HepG2 (cell line): ENCODE measurements around the gene ADAMTS2.

Experiments
- EHMT2 ChIP-seq: fragments of 200-600 bp; sonication (generic); IDR thresholded peaks from 2 replicates; pipeline ENCODE4 v1.7.0; 2017; ENCODE audit warnings: antibody characterized with exemption, low read depth, low read length, borderline replicate concordance
- EP300 ChIP-seq, 3 experiments: sonication (generic) in 1 of 3; formaldehyde crosslinking in 1 of 3; IDR thresholded peaks; 2 replicates each; pipeline versions ENCODE4 v1.5.1 to v1.6.1; 2011 to 2020; ENCODE audit warnings: low read depth in 2 of 3, low read length in 2 of 3, borderline replicate concordance in 1 of 3, improper control_type of control experiment in 1 of 3, mild to moderate bottlenecking in 1 of 3, missing genetic modification reagents in 1 of 3, moderate library complexity in 1 of 3
- HDAC1 ChIP-seq: sonication (generic); formaldehyde crosslinking; IDR thresholded peaks from 2 replicates; pipeline ENCODE4 v1.5.1; 2020; ENCODE audit warnings: mild to moderate bottlenecking, missing genetic modification reagents
- HDAC6 ChIP-seq: fragments of 200-600 bp; sonication (generic); IDR thresholded peaks from 2 replicates; pipeline ENCODE4 v1.7.0; 2017; ENCODE audit warnings: mild to moderate bottlenecking, antibody characterized with exemption, low read length, low read depth
- JUND ChIP-seq: sonication (generic); formaldehyde crosslinking; IDR thresholded peaks from 2 replicates; pipeline ENCODE4 v1.8.0; 2022; ENCODE audit warnings: mild to moderate bottlenecking, missing genetic modification reagents
- KLF6 ChIP-seq: IDR thresholded peaks from 2 replicates; pipeline ENCODE4 v1.8.0; 2016; ENCODE audit warnings: missing biosample characterization, missing genetic modification reagents
- POLR2A ChIP-seq, 2 experiments: IDR thresholded peaks; 2 replicates each; pipeline ENCODE4 v1.6.1; 2011; ENCODE audit warnings: low read depth in 2 of 2, low read length in 2 of 2, mild to moderate bottlenecking in 1 of 2, moderate library complexity in 1 of 2; ENCODE audit not compliant: insufficient read depth in 1 of 2
- ZBTB21 ChIP-seq: sonication (generic); formaldehyde crosslinking; IDR thresholded peaks from 2 replicates; pipeline ENCODE4 v1.4.0; 2020; ENCODE audit warnings: missing genetic modification reagents
- ZC3H4 ChIP-seq: sonication (generic); formaldehyde crosslinking; IDR thresholded peaks from 2 replicates; pipeline ENCODE4 v1.4.0; 2020; ENCODE audit warnings: missing genetic modification reagents, borderline replicate concordance
- ZNF24 ChIP-seq: fragments of 450-650 bp; IDR thresholded peaks from 2 replicates; pipeline ENCODE4 v1.6.1; 2017; ENCODE audit warnings: antibody characterized with exemption, mild to moderate bottlenecking
- TF ChIP-seq, protein P1 (sequence below): sonication (generic); formaldehyde crosslinking; IDR thresholded peaks from 2 replicates; pipeline ENCODE4 v1.5.0; 2020; ENCODE audit warnings: mild to moderate bottlenecking, missing genetic modification reagents, moderate library complexity
- TF ChIP-seq, protein P2 (sequence below): IDR thresholded peaks from 2 replicates; pipeline ENCODE4 v1.6.1; 2016; ENCODE audit warnings: low read depth, borderline replicate concordance

- TF ChIP-seq, protein P1, sequence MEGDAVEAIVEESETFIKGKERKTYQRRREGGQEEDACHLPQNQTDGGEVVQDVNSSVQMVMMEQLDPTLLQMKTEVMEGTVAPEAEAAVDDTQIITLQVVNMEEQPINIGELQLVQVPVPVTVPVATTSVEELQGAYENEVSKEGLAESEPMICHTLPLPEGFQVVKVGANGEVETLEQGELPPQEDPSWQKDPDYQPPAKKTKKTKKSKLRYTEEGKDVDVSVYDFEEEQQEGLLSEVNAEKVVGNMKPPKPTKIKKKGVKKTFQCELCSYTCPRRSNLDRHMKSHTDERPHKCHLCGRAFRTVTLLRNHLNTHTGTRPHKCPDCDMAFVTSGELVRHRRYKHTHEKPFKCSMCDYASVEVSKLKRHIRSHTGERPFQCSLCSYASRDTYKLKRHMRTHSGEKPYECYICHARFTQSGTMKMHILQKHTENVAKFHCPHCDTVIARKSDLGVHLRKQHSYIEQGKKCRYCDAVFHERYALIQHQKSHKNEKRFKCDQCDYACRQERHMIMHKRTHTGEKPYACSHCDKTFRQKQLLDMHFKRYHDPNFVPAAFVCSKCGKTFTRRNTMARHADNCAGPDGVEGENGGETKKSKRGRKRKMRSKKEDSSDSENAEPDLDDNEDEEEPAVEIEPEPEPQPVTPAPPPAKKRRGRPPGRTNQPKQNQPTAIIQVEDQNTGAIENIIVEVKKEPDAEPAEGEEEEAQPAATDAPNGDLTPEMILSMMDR (CRISPR knock-in tag), result no peak
- TF ChIP-seq EP300 (IDR thresholded peaks at IDR 0.05; ENCODE audit: low read depth in 2 of 2, low read length in 2 of 2), result no peak
- TF ChIP-seq EP300 (CRISPR knock-in tag; IDR thresholded peaks at IDR 0.05; ENCODE audit: borderline replicate concordance), result no peak
- no peak for TF ChIP-seq HDAC1
- TF ChIP-seq ZNF24, result no peak
- no peak for TF ChIP-seq HDAC6
- no peak for TF ChIP-seq POLR2A (IDR thresholded peaks at IDR 0.05; ENCODE audit: insufficient read depth in 1 of 2, low read depth in 2 of 2, low read length in 2 of 2)
- no peak for TF ChIP-seq ZC3H4 (CRISPR knock-in tag)
- no peak for TF ChIP-seq JUND
- TF ChIP-seq KLF6 (CRISPR knock-in tag), result no peak
- TF ChIP-seq, protein P2, sequence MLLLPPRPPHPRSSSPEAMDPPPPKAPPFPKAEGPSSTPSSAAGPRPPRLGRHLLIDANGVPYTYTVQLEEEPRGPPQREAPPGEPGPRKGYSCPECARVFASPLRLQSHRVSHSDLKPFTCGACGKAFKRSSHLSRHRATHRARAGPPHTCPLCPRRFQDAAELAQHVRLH (CRISPR knock-in tag), result no peak
- TF ChIP-seq EHMT2, result no peak
- TF ChIP-seq ZBTB21 (CRISPR knock-in tag), result no peak
Observed at GRCh38 chr5:179162351-179163235, 182.7 kb downstream of the ADAMTS2 start.
